K562 treated with DMSO at 1 percent for 4 hours (cell line): ENCODE data around the gene SCRN2. TPM values are rescaled to one million over a fixed set of nuclear protein-coding genes. Genes with fewer than 3 reads are reported as not detected.

Experiments
- total RNA-seq: library from RNA; unstranded; fragments of 300-600 nt; gene quantifications from 2 replicates; pipeline ENCODE4 v1.2.3, GENCODE V29; 2022; ENCODE audit not compliant: insufficient read depth

SCRN2 gene
- 14.6 and 19.6 TPM in 2 replicates for total RNA-seq

GRCh38 chr17:47840742-47841487, at the start of gene SCRN2:
SCRN2 (minus strand) TSS chr17:47841273; CDS start chr17:47840843, 430 bp downstream.

DNA sequence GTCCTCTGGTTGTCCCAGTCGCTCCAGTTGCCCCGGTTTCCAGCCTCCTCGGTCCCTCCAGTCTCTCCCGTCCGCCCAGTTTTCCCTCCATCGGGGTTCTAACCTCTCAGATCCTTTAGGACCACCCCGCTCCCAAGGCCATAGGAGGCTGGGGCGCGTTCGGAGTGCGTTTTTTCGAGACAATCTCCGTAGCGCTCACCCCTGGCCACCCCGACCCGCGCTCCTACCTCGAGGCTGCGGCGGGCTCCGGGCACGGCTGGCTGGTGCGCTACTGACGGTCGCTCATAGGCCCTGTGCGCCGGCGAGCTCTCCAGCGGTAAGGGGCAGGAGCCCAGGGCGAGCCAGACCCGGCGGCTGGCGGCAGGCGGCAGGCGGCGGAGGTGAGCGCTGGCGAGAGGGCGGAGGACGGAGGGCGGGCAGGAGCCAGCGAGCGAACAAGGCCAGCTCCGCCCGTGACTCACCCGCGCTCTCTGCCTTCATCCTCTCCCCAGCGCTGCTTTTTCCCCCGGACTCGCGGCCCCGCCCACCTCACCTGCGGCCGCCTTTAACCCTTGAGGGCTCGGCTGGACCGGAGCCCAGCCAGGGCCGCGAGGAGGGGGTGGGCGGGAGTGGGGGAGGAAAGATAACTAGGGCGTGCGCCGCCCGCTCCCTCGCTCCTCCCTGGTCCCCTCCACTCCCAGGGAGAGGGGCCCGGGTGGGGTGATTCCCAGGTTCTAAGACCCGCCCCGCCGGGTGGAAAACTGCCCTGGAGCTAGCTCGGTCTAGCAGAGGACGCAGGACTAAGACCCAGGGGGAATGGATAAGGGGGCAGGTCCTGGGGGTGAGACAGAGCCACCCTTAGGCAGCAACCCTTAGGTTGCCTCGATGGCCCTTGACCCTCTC, 9.9 kb upstream of the SCRN2 start, which contains the start of gene SP6:
TSS of gene SP6 (minus strand) at position 472 of the 882 bp plus-strand sequence. CDS start 2,734 bp downstream, outside the sequence.

GRCh38 chr17:47831003-47831933, 9.8 kb downstream of the SCRN2 start, which contains the start of the genes LRRC46 and MRPL10:
LRRC46 (plus strand) TSS chr17:47831670; CDS start chr17:47831990, 320 bp downstream.
MRPL10 (minus strand) TSS chr17:47831541; CDS start chr17:47831511, 30 bp downstream.

DNA sequence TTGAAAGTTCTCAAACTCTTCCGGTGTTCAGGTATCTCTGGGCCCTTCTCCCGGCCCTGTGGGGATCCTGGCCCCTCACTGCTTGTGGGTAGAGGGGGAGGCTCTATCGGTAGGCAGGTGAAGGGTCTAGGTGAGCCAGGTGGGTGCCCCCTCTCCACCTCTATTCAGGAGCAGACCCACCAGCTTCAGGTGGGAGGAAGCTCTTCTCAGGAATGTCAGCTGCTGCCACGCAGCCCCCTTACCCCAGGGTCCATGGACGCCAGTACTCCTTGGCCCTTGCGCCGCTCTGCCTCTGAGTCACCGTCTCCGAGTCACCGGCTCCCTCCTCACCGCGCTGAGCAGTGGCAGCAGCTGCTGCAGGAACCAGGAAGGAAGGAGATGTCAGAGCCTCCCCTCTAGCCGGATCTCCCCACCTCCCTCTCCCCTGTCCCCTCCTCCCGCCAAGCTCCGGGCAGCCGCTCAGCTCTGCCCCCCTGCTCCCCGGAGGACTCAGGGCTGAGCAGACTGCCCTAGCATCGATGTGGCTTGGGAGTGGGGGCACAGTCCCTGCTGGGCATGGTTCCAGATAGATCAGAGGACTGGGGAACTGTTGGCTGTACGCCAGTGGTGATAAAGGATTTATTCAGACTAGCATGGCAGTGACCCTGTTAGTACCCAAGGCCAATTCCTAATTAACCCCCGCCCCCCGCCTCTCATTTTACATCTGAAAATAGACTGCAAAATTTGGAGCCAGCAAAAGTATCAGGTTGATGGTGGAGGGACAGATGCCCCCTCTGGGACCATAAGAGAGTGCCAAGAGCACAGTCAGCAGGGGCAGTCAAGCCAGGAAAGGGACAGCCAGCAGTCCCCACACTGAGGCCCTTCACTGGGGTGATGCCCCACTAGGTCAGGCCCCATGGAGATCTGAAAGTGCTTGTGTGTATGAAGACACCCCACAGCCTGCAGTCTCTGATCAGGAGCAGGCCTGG, 19.4 kb downstream of the SCRN2 start, which contains the start of gene OSBPL7:
TSS of gene OSBPL7 (minus strand) at position 371 of the 968 bp plus-strand sequence. CDS start 1,516 bp downstream, outside the sequence.

Other genes starting within 250 kb of the SCRN2 start
- gene KPNB1, start 191.4 kb downstream of the SCRN2 start, total RNA-seq, result 153 and 154 TPM in 2 replicates
- gene TBKBP1, start 147.1 kb downstream of the SCRN2 start, total RNA-seq, result 7.0 and 9.2 TPM in 2 replicates
- gene TBX21, start 108.0 kb downstream of the SCRN2 start, total RNA-seq, result not detected in 2 replicates
- 7.3 and 10.4 TPM in 2 replicates for gene OSBPL7, start 19.5 kb downstream of the SCRN2 start, total RNA-seq
- gene MRPL10, start 9.7 kb downstream of the SCRN2 start, total RNA-seq, result 86.5 and 91.3 TPM in 2 replicates
- gene LRRC46, start 9.6 kb downstream of the SCRN2 start, total RNA-seq, result 1.1 and 1.2 TPM in 2 replicates
- gene SP6, start 9.9 kb upstream of the SCRN2 start, total RNA-seq, result 8.9 and 9.5 TPM in 2 replicates
- 14.9 and 15.0 TPM in 2 replicates for gene SP2, start 55.0 kb upstream of the SCRN2 start, total RNA-seq
- 7.3 and 8.2 TPM in 2 replicates for gene PNPO, start 100.3 kb upstream of the SCRN2 start, total RNA-seq
- gene PRR15L, start 116.6 kb upstream of the SCRN2 start, total RNA-seq, result not detected in 2 replicates
- 155 and 172 TPM in 2 replicates for gene CDK5RAP3, start 129.8 kb upstream of the SCRN2 start, total RNA-seq
- not detected in 2 replicates for gene COPZ2, start 196.5 kb upstream of the SCRN2 start, total RNA-seq
- 151 and 167 TPM in 2 replicates for gene NFE2L1, start 207.1 kb upstream of the SCRN2 start, total RNA-seq